GM21423 (cell line): ENCODE results near the gene LYRM4.

Experiments
- ATAC-seq: cut with Tn5 transposase; IDR thresholded peaks from one replicate; pipeline ENCODE4 v1.9.1; 2021; ENCODE audit warnings: mild to moderate bottlenecking, moderate library complexity; ENCODE audit not compliant: unreplicated experiment

Gene LYRM4

DNA sequence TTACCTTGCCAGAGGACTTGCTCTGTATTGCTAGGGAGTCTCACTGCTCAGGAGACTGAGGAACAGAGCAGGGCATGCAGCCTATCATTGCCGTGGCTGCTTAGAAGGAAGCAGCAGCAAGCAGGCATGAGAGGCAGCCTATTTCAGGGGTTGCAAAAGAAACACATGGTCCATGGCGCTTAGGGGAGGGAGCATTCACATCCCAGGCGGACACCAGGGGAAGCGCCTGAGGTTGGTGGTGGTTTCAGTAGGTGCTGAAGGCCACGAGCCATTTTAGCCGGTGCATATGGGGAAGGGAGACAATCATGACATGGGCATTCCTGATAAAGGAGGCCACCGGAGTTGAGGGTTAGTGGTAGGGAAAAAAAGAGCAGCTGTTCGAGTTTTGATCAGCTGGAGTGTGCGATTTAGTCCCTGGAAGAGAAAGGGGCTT lies 21.5 kb upstream of the LYRM4 start:
- ATAC-seq: no peak

DNA sequence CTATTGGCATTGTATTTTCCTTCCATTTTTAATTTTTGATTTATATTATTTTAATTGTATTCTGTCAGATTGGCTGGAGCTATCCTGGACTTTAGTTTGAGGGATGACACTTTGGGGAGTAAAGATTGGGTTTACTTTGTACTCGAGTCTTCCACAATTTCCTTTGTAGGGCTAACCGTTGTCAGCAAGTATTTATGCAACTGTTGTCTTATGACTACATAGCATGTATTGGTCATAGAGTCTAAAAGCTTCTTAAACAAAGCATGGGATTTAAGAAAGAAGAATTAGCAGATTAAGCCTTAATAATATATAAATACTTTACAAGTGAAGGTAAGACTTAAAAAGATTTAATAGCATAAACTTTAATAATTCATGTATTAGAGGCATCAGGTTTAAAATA lies 20.2 kb upstream of the LYRM4 start:
- ATAC-seq: no peak

- no peak for ATAC-seq
Observed at GRCh38 chr6:5279891-5280338, 19.2 kb upstream of the LYRM4 start.

DNA sequence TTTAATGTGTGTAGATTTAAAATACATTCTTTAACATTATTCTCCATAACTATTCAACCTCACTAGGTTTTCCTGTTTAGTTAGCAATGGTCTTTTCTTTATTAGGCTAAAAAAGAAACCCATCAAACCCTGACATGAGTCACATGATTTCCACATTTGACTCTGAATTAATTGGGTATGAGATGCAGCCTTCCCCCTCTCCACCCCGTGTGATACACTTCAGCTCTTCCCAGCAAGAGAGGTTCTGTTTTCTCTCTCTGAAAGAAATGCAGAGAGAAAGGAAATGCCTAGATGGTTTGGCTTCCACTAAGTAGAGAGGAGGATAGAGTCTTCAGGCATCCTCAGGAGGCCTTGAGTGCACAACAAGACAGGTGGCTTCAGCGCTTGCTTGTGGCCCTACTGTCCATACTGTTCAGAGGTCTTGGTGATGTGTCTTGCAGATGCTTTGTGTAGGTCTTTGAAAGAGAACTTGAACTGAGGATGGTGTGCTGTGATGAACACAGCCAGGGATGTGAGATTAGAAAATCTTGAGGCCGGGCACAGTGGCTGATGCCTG lies 17.9 kb upstream of the LYRM4 start:
- no peak for ATAC-seq

GRCh38 chr6:5278047-5278446 lies 17.3 kb upstream of the LYRM4 start:
- ATAC-seq: peak; percentile 63

DNA sequence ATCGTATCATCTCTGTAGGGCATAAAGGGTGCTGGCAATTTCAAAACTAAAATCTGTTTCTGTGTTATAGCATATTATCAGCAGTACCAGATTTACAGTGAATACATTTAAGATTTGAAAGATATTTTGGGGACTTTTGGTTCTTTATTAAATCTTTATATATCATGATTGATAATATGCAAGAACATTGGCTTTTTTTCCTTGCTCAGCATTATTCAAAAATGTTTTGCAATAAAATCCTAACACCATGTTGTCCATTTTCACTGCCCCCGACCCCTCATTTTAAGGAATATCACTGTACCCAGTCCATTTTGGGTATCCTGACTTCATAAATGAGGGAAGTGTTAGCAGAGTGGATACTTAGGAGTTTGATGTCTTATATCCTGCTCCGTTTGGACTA lies 16.8 kb upstream of the LYRM4 start:
- no peak for ATAC-seq

GRCh38 chr6:5276581-5276980 lies 15.8 kb upstream of the LYRM4 start:
- ATAC-seq: no peak

DNA sequence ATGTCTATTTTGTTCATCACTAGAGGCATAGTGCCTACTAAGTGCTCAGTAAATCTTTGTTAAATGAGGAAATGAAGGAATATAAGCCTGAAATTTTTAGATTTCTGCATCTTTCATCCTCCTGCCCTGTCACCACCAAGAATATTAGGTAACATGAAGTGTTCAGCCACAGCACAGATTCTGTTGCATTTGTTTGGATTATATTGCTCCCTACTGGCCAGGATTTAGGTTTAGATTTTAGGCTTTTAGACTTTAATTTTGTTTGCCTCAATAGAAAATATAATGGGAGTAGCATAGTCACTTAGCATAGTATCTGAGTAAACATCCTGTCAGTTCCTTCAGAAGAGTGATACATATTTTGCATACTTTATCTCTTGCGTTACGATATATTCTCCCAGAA lies 14.7 kb upstream of the LYRM4 start:
- ATAC-seq: no peak

DNA sequence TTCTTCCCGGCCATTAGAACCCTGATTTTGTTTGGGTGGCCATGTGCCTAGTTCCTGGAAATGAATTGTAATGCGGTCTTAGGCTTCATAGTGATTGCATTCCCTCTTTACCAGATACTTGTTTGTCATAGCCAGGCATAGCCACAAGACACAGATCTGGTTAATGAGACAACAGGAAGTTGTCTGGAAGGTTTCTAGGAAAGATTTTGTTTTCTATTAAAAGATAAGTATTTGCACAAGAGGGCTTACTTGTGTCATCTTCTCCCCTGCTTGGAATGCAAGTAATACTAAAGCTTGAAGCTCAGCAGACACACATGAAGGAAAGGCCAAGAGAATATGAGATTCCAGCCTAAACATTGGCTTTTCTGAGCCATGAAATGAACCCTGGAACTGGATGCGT lies 13.5 kb upstream of the LYRM4 start:
- no peak for ATAC-seq

DNA sequence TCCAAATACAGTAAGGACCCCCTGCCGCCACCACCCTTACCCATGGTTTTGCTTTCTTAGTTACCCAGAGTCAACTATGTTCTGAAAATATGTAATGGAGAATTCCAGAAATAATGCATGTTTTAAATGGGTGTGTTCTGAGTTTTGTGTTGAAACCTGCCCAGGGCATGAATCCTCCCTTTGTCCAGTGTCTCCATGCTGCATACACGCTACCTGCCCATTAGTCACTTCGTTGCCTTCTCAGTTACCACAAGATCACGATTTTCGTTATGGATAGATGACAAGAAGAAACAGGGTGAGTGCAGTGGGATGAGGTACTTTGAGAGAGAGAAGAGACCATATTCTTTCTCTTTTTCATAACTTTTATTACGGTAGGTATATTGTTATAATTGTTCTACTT lies 11.2 kb upstream of the LYRM4 start:
- no peak for ATAC-seq

- ATAC-seq: no peak
Observed at GRCh38 chr6:5270093-5270680, 9.4 kb upstream of the LYRM4 start.

DNA sequence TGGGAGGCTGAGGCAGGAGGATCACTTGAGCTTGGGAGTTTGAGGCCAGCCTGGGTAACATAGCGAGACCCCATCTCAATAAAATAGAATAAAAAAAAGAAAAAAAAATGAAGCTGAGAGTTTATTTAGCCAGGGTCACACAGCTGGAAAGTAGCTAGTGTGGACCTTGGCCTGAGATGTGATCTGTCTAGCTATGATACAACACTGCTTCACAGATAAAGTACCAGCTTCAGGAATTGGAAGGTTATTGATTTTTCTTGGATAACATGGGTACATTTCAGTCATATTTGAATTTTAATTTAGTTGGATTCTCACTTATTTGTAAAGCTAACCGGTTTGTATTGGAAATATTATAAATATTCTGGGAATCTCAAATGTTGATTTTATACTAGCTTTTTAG lies 5.7 kb upstream of the LYRM4 start:
- no peak for ATAC-seq

DNA sequence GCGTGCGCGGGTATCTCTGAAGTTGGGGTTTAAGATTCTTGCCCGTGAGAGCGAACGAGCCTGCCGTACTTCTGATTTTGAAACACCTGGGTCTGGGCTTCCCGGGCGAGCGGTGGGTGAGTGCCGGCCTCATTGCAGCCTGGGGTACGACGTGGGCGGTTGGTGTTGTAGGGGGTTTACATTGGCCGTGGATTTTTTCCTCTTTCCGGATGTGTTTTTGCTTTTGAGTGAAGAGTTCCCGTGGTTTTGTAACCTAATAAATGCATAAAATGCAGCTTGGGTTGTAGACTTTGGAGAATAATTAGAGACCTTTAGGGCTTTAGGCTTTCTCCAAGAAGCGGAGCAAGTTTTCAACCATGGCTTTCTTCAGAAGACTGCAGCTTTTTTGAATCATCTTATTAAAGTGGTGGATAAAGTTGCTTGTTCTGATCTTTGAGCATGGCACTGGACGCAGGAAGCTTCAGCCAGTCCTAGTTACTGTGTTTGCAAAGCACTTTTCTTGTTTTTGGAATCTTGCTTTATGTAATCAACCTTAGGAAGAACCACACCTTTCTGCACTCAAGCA lies 877 bp upstream of the LYRM4 start:
- no peak for ATAC-seq

DNA sequence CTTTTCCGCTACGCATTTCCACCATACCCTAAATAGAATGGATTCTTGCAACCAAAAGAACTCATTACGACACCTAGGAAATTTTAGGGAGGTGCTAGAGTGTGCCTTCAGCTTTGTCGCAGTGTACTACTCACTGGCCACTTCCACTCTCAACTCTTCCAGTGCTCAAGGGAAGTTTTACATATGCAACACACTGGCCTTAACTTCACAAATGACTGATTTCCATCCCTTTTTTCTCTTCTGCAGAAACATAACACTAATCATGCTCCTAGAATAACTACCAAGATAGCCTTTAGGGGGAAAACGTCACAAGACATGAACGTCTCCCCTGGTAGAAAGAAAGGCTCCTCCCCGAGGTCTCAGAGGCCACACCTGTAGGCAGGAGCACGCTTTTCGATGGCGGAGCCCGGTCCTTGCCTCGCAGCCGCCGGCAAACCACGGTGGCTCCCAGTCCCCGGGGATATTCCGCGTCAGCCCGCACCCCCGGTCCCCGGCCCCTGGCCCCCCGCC lies 584 bp downstream of the LYRM4 start:
- peak; percentile 61 for ATAC-seq

- no peak for ATAC-seq
Observed at GRCh38 chr6:5259428-5259827, 1.3 kb downstream of the LYRM4 start.

DNA sequence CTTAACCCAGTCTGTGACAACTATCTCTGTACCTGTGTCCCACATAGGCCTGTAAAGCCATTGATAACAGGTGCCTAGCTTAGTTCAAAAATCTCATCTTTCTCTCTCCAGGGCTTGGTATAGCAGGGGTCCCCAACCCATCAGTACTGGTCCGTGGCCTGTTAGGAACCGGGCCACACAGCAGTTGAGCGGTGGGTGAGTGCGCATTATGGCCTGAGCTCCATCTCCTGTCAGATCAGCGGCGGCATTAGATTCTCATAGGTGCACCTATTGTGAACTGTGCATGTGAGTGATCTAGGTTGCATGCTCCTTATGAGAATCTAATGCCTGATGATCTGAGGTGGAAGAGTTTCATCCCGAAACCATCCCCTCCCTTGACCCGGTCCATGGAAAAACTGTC lies 3.4 kb downstream of the LYRM4 start:
- ATAC-seq: no peak

- ATAC-seq: no peak
Observed at GRCh38 chr6:5256952-5257351, 3.8 kb downstream of the LYRM4 start.

DNA sequence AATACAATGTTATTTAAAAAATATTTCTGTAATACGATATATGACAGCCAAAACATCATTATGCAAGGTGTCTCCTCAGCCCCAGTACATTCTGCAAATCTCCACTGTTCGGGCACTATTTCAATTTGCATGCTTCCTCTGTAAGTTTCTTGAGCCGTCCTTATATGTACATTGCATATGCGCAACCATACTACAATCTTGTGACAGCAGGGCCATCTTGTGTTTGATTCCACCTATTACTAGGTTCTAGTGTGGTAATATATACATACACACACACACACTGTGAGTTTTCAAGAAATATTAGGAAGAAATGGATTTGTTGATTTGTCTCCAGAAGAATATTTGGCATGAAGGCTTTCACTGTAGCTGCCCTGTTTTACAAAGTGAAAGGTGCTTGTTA lies 9.8 kb downstream of the LYRM4 start:
- ATAC-seq: no peak

GRCh38 chr6:5250451-5250850 lies 10.3 kb downstream of the LYRM4 start:
- no peak for ATAC-seq

DNA sequence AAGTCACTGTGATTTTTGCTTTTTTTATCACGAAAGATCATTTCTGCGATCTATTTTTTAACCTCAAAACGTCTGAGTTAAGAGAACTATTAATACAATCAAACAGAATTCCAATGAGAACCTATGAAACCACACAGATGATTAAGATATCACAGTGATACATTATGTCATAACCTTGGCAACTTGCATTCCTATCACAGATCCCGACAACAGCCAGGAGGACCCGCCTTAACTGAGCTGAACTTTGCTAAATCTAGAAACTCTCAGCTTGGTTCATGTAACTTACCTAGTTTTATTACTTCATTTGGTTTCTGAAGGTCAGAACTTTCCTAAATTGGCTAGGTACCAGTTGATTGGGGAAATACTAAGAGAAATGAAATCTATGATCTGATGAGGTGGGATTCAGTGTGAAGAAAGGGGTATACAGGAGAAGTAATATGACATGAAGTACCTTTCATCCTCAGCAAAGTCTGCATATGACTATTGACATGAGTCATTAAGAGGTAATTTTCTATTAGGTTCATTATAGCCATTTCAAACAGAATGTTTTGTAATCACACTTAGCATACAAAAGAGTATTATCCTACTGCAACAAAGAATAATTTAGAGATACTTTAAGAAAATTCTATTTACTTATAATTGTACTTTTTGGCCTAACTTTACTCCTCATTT lies 11.2 kb downstream of the LYRM4 start:
- no peak for ATAC-seq

GRCh38 chr6:5248302-5249098 lies 12.2 kb downstream of the LYRM4 start:
- ATAC-seq: no peak
